BLaER1 treated with 17β-estradiol and CSF1 and Interleukin-3, amounts not matched to agents 10 nM and 100 nM (cell line): Measurements from ENCODE around the gene SASH1.

Experiments used
- H3K27ac ChIP-seq, 11 experiments: shearing (Covaris generic); formaldehyde crosslinking; 2 replicates each; pipeline ENCODE4 v1.8.1; 2022
- H3K27me3 ChIP-seq, 11 experiments: shearing (Covaris generic); formaldehyde crosslinking; 2 replicates each; pipeline ENCODE4 v1.8.1; 2022
- H3K36me3 ChIP-seq, 11 experiments: shearing (Covaris generic); formaldehyde crosslinking; 2 replicates each; pipeline ENCODE4 v1.8.1; 2022
- H3K4me1 ChIP-seq, 10 experiments: shearing (Covaris generic); formaldehyde crosslinking; 2 replicates each; pipeline ENCODE4 v1.8.1; 2022
- H3K4me2 ChIP-seq, 11 experiments: shearing (Covaris generic); formaldehyde crosslinking; 2 replicates each; pipeline ENCODE4 v1.8.1; 2022
- H3K4me3 ChIP-seq, 10 experiments: shearing (Covaris generic); formaldehyde crosslinking; 2 replicates each; pipeline ENCODE4 v1.8.1; 2022
- H3K9ac ChIP-seq, 11 experiments: shearing (Covaris generic); formaldehyde crosslinking; 2 replicates each; pipeline ENCODE4 v1.8.1; 2022
- H3K9me3 ChIP-seq, 11 experiments: shearing (Covaris generic); formaldehyde crosslinking; replicated peaks in 1 of 11; 2 replicates each; pipeline ENCODE4 v1.8.1; 2022
- H4K20me1 ChIP-seq, 11 experiments: shearing (Covaris generic); formaldehyde crosslinking; 2 replicates each; pipeline ENCODE4 v1.8.1; 2022
- Cebpa-rat ChIP-seq, 11 experiments: shearing (Covaris generic); IDR thresholded peaks; 2 replicates each; pipeline ENCODE4 v1.8.1; 2022

Gene SASH1

GRCh38 chr6:148503703-148504102 is 161.1 kb downstream of the SASH1 start:
- Histone ChIP-seq H3K9me3 (no peaks in the 10 kb centered on the region), H3K27ac (no peak overlapping the region), H4K20me1 (0 out of 22 replicates have a peak, but pooled peaks cover 0 to 5% (median 0%) of the 10 kb centered on the region in 11 experiments), H3K4me1 (no peaks in the 10 kb centered on the region), H3K4me2 (no peak overlapping the region), H3K36me3 (0 out of 22 replicates have a peak, but pooled peaks cover 0 to 5% (median 0%) of the 10 kb centered on the region in 11 experiments), H3K27me3 (no peaks in the 10 kb centered on the region), H3K9ac (no peak overlapping the region), H3K4me3 (no peak overlapping the region)
- TF ChIP-seq Cebpa-rat (IDR thresholded peaks at IDR 0.05), result no peak

DNA sequence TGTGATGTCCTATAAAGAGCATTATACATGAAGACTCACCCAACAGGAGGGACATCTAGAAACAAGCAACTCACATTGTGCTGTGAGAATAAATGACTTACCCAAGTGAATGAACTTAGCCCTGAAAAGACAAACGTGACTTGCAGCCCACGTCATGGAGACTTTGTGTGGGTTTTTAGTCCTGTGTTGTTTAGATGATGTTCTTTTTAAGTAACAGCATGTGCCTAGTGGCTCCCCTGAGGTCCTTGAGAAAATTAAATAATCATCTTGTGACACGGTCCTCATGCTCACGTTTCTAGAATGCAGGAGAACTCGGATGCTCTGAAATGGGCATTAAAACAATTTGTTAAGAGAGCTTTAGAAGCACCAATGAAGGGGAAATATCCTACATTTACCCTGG is 165.1 kb downstream of the SASH1 start:
- peaks cover 9 to 16% (median 11%) of the 10 kb centered on the region in 10 experiments; a peak in 18 of 20 replicates for H3K4me1 ChIP-seq
- H3K9ac ChIP-seq, result no peak overlapping the region
- no peaks in the 10 kb centered on the region for H3K27me3 ChIP-seq
- H3K4me2 ChIP-seq, result no peak overlapping the region
- H3K27ac ChIP-seq, result no peak overlapping the region
- peaks cover 0 to 23% (median 0%) of the 10 kb centered on the region in 11 experiments; a peak in 2 of 22 replicates for H4K20me1 ChIP-seq
- H3K4me3 ChIP-seq, result no peak overlapping the region
- H3K36me3 ChIP-seq, result no peaks in the 10 kb centered on the region
- no peak for TF ChIP-seq Cebpa-rat (IDR thresholded peaks at IDR 0.05)
- no peaks in the 10 kb centered on the region for H3K9me3 ChIP-seq

DNA sequence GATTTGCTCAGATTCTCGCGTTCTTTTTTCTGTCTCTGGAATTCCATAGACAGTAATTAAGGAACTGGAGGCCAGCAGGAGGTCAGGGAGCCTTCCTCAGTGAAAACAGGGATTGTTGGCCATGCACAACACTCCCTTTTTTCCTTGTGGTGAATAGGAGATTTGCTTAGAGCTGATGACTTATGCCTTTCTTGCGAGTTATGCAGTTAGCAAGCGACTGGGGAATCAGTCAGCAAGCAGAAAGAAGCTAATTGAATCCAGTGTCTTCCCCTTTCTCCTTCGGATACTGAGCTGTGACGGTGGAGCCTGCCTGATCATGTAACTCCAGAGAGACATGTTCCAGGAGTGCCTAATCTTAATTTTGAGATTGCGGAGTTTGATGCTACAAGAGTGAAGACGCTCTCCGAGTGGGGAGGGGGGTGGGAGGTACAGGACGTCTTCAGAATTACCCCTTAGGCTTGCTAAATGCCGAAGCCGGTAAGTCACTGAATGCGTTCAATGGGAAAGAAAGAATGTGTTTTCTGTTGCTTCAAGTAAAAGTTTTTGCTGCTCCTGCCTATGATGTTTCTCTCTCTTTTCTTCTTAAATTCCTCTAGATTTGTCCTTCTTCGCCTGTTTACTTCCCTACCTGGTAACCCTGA is 165.9 kb downstream of the SASH1 start:
- no peak overlapping the region for H3K9ac ChIP-seq

GRCh38 chr6:148509119-148509799 is 166.6 kb downstream of the SASH1 start:
- no peaks in the 10 kb centered on the region for H3K27me3 ChIP-seq
- H3K4me1 ChIP-seq, result peaks cover 9 to 16% (median 11%) of the 10 kb centered on the region in 10 experiments; a peak in 18 of 20 replicates
- H3K36me3 ChIP-seq, result no peaks in the 10 kb centered on the region; a peak in 1 of 22 replicates
- TF ChIP-seq Cebpa-rat (IDR thresholded peaks at IDR 0.05), result no peak
- H3K9me3 ChIP-seq, result no peaks in the 10 kb centered on the region
- H3K4me3 ChIP-seq, result no peak overlapping the region
- peak overlapping the region in 3 of 11 experiments; percentile 11 to 52 (median 50); a peak in 7 of 22 replicates for H3K27ac ChIP-seq
- peaks cover 0 to 34% (median 0%) of the 10 kb centered on the region in 11 experiments; a peak in 2 of 22 replicates for H4K20me1 ChIP-seq
- no peak overlapping the region for H3K9ac ChIP-seq
- peak overlapping the region; percentile 1 to 54 (median 37); a peak in 19 of 22 replicates for H3K4me2 ChIP-seq

More for the DNA sequence above, 165.9 kb downstream of the SASH1 start:
- H3K9me3 ChIP-seq, result no peaks in the 10 kb centered on the region
- H3K4me1 ChIP-seq, result peaks cover 9 to 16% (median 11%) of the 10 kb centered on the region in 10 experiments; a peak in 18 of 20 replicates
- H3K27ac ChIP-seq, result peak overlapping the region in 1 of 11 experiments; percentile 50; a peak in 1 of 22 replicates
- no peak overlapping the region for H3K4me2 ChIP-seq
- H3K36me3 ChIP-seq, result no peaks in the 10 kb centered on the region; a peak in 1 of 22 replicates
- TF ChIP-seq Cebpa-rat (IDR thresholded peaks at IDR 0.05), result no peak
- no peaks in the 10 kb centered on the region for H3K27me3 ChIP-seq
- peaks cover 0 to 30% (median 0%) of the 10 kb centered on the region in 11 experiments; a peak in 2 of 22 replicates for H4K20me1 ChIP-seq
- H3K4me3 ChIP-seq, result no peak overlapping the region

- H3K4me1 ChIP-seq, result peaks cover 9 to 16% (median 11%) of the 10 kb centered on the region in 10 experiments; a peak in 18 of 20 replicates
- no peaks in the 10 kb centered on the region for H3K9me3 ChIP-seq
- peak overlapping the region; percentile 1 to 54 (median 37); a peak in 20 of 22 replicates for H3K4me2 ChIP-seq
- no peak overlapping the region; a peak in 1 of 22 replicates for H3K9ac ChIP-seq
- no peak overlapping the region for H3K4me3 ChIP-seq
- H3K27ac ChIP-seq, result peak overlapping the region in 3 of 11 experiments; percentile 11 to 52 (median 50); a peak in 8 of 22 replicates
- H3K27me3 ChIP-seq, result no peaks in the 10 kb centered on the region
- peaks cover 0 to 34% (median 0%) of the 10 kb centered on the region in 11 experiments; a peak in 2 of 22 replicates for H4K20me1 ChIP-seq
- no peaks in the 10 kb centered on the region; a peak in 1 of 22 replicates for H3K36me3 ChIP-seq
- no peak for TF ChIP-seq Cebpa-rat (IDR thresholded peaks at IDR 0.05)
These were observed 167.4 kb downstream of the SASH1 start for GRCh38 chr6:148509800-148510581.

DNA sequence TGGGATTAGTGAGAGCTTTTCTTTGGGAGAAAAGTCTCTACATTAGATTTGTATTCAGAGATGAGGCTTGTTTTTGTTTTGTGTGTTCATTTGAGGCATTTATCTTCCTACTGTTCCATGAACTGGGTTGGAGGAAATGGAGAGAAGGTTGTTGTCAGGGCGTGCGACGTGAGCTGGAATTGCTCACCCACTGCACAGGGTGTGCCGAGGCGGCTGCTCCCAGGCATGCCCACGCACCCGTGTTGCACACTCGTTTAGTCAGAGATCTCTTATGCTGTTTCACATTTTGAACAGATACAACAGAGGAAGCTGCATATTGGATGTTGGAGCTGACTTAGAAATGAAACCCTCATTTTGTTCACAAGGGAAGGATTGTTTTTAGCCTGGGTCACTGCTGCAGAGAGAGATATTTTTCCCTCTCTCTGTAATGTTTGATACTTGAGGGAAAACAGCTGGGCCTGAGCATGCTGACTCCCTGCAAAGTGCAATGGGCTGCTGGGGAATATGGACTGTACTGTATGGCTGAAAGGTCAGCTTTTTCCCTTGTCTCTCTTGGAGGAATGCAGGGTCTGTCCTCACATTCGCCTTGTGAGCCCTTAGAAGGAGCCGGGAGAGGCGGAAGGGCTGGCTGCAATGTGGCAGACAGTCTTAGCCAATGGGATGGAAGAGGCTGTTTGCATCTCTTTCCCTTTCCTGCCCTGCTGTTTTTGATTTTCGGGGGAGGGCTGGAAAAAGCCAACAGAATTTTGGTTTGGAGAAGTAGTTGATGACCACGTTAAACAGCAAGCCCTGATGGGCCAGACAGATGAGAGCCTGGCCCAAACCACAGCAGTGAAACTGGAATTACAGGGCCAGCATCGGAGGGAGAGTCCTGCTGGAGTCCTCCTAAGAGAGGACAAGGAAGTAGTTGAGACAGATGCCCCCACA is 170.8 kb downstream of the SASH1 start:
- H3K36me3 ChIP-seq, result peaks cover 0 to 17% (median 0%) of the 10 kb centered on the region in 11 experiments; a peak in 2 of 22 replicates
- H3K4me2 ChIP-seq, result no peak overlapping the region
- no peaks in the 10 kb centered on the region for H3K9me3 ChIP-seq
- H4K20me1 ChIP-seq, result peaks cover 0 to 30% (median 0%) of the 10 kb centered on the region in 11 experiments; a peak in 2 of 22 replicates
- no peak overlapping the region for H3K4me3 ChIP-seq
- H3K9ac ChIP-seq, result no peak overlapping the region
- no peak overlapping the region for H3K27ac ChIP-seq
- no peak for TF ChIP-seq Cebpa-rat (IDR thresholded peaks at IDR 0.05)
- H3K27me3 ChIP-seq, result peaks cover 0 to under 1% (median 0%) of the 10 kb centered on the region in 11 experiments; a peak in 1 of 22 replicates
- H3K4me1 ChIP-seq, result peaks cover 9 to 27% (median 17%) of the 10 kb centered on the region in 10 experiments; a peak in 18 of 20 replicates

GRCh38 chr6:148514091-148514845 is 171.6 kb downstream of the SASH1 start:
- Histone ChIP-seq H3K4me3 (no peak overlapping the region), H3K27me3 (peaks cover 0 to 5% (median 0%) of the 10 kb centered on the region in 11 experiments; a peak in 1 of 22 replicates), H3K4me2 (no peak overlapping the region), H3K4me1 (peaks cover 11 to 33% (median 18%) of the 10 kb centered on the region in 10 experiments), H3K27ac (no peak overlapping the region), H3K36me3 (peaks cover 0 to 17% (median 0%) of the 10 kb centered on the region in 11 experiments; a peak in 2 of 22 replicates), H4K20me1 (peaks cover 0 to 24% (median 0%) of the 10 kb centered on the region in 11 experiments; a peak in 2 of 22 replicates), H3K9ac (no peak overlapping the region), H3K9me3 (no peaks in the 10 kb centered on the region)
- no peak for TF ChIP-seq Cebpa-rat (IDR thresholded peaks at IDR 0.05)
